HEK293 (cell line): ENCODE data around the gene MTERF4.

Experiments used
- CTCF ChIA-PET: fragments of 350-600 bp; formaldehyde crosslinking; extraction: SDS; loops from one replicate; lab custom pipeline; 2021; ENCODE audit warnings: antibody characterized with exemption; lab: Yijun Ruan, JAX
- POLR2A ChIA-PET: fragments of 300-600 bp; formaldehyde crosslinking; extraction: SDS; loops from one replicate; lab custom pipeline; 2020; ENCODE audit warnings: antibody characterized with exemption, inconsistent platforms; lab: Yijun Ruan, JAX
- H3K27ac ChIP-seq: fragments of 200-500 bp; sonication (Bioruptor generic); 2 replicates; pipeline ENCODE4 v1.5.1; 2014; ENCODE audit warnings: low read depth, low read length, control low read depth, inconsistent platforms; ENCODE audit errors: extremely low read depth
- H3K36me3 ChIP-seq, 2 experiments: fragments of 200-500 bp in 1 of 2; sonication (Bioruptor generic) in 1 of 2; 1 replicate in 1 of 2; 2 replicates in 1 of 2; pipeline ENCODE4 v1.5.1; 2014 to 2017; ENCODE audit warnings: inconsistent platforms in 2 of 2, low read length in 2 of 2; ENCODE audit not compliant: control insufficient read depth in 2 of 2, insufficient read depth in 1 of 2
- H3K4me1 ChIP-seq: fragments of 200-500 bp; sonication (Bioruptor generic); 2 replicates; pipeline ENCODE4 v1.5.1; 2014; ENCODE audit warnings: mild to moderate bottlenecking, low read length, inconsistent platforms; ENCODE audit not compliant: control insufficient read depth, insufficient read depth
- H3K4me3 ChIP-seq: 2 replicates; pipeline ENCODE4 v1.5.1; 2011; ENCODE audit warnings: low read depth, mild to moderate bottlenecking, control low read depth, low read length, moderate library complexity
- H3K9me3 ChIP-seq: fragments of 200-500 bp; sonication (Bioruptor generic); 2 replicates; pipeline ENCODE4 v1.5.1; 2014; ENCODE audit warnings: low read depth, low read length, inconsistent platforms; ENCODE audit not compliant: control insufficient read depth, insufficient read depth
- HOXA7 ChIP-seq: sonication (generic); formaldehyde crosslinking; IDR thresholded peaks from 2 replicates; pipeline ENCODE4 v1.8.1; 2022; ENCODE audit warnings: missing genetic modification reagents, borderline replicate concordance
- PRDM4 ChIP-seq: fragments of 450-650 bp; formaldehyde crosslinking; IDR thresholded peaks from 2 replicates; pipeline ENCODE4 v1.5.1; 2017; ENCODE audit warnings: missing biosample characterization, missing genetic modification characterization
- YY2 ChIP-seq: fragments of 450-650 bp; formaldehyde crosslinking; IDR thresholded peaks from 2 replicates; pipeline ENCODE4 v1.5.1; 2016; ENCODE audit warnings: missing biosample characterization, missing genetic modification characterization
- ZFHX2 ChIP-seq: fragments of 450-650 bp; formaldehyde crosslinking; conservative IDR thresholded peaks from 2 replicates; pipeline ENCODE4 v1.5.1; 2016; ENCODE audit warnings: missing biosample characterization, missing genetic modification characterization
- ZNF114 ChIP-seq: fragments of 450-650 bp; formaldehyde crosslinking; IDR thresholded peaks from 2 replicates; pipeline ENCODE4 v1.5.0; 2017; ENCODE audit warnings: missing biosample characterization, missing genetic modification characterization
- ZNF18 ChIP-seq: fragments of 450-650 bp; formaldehyde crosslinking; IDR thresholded peaks from 2 replicates; pipeline ENCODE4 v1.5.1; 2016; ENCODE audit warnings: missing biosample characterization, missing genetic modification characterization
- ZNF19 ChIP-seq: fragments of 450-650 bp; formaldehyde crosslinking; IDR thresholded peaks from 2 replicates; pipeline ENCODE4; 2016; ENCODE audit warnings: missing biosample characterization, missing genetic modification characterization, low read depth
- ZNF266 ChIP-seq: fragments of 450-650 bp; formaldehyde crosslinking; IDR thresholded peaks from 2 replicates; pipeline ENCODE4 v1.5.1; 2016; ENCODE audit warnings: missing biosample characterization, missing genetic modification characterization, low read depth
- ZNF366 ChIP-seq: fragments of 450-650 bp; formaldehyde crosslinking; conservative IDR thresholded peaks from 2 replicates; pipeline ENCODE4 v1.5.1; 2016; ENCODE audit warnings: missing biosample characterization, missing genetic modification characterization
- ZNF394 ChIP-seq: fragments of 450-650 bp; formaldehyde crosslinking; IDR thresholded peaks from 2 replicates; pipeline ENCODE4 v1.5.1; 2016; ENCODE audit warnings: missing biosample characterization, missing genetic modification characterization, mild to moderate bottlenecking, moderate library complexity, borderline replicate concordance
- ZNF398 ChIP-seq: fragments of 450-650 bp; formaldehyde crosslinking; IDR thresholded peaks from 2 replicates; pipeline ENCODE4 v1.5.1; 2017; ENCODE audit warnings: missing biosample characterization, missing genetic modification characterization
- ZNF404 ChIP-seq: fragments of 450-650 bp; formaldehyde crosslinking; IDR thresholded peaks from 2 replicates; pipeline ENCODE4 v1.5.1; 2017; ENCODE audit warnings: missing biosample characterization, missing genetic modification characterization
- ZNF529 ChIP-seq: fragments of 450-650 bp; formaldehyde crosslinking; IDR thresholded peaks from 2 replicates; pipeline ENCODE4 v1.5.1; 2017; ENCODE audit warnings: missing genetic modification characterization, missing biosample characterization; ENCODE audit not compliant: insufficient replicate concordance
- ZNF548 ChIP-seq: fragments of 450-650 bp; formaldehyde crosslinking; IDR thresholded peaks from 2 replicates; pipeline ENCODE4 v1.5.1; 2016; ENCODE audit warnings: missing biosample characterization, missing genetic modification characterization
- ZNF555 ChIP-seq: fragments of 450-650 bp; formaldehyde crosslinking; conservative IDR thresholded peaks from 2 replicates; pipeline ENCODE4 v1.5.1; 2017; ENCODE audit warnings: missing biosample characterization, mild to moderate bottlenecking, missing genetic modification characterization, inconsistent platforms
- ZNF621 ChIP-seq: fragments of 450-650 bp; formaldehyde crosslinking; IDR thresholded peaks from 2 replicates; pipeline ENCODE4 v1.5.1; 2017; ENCODE audit warnings: missing biosample characterization, missing genetic modification characterization
- ZNF701 ChIP-seq: fragments of 450-650 bp; formaldehyde crosslinking; IDR thresholded peaks from 2 replicates; pipeline ENCODE4 v1.5.1; 2016; ENCODE audit warnings: missing biosample characterization, missing genetic modification characterization
- ZNF768 ChIP-seq: fragments of 450-650 bp; formaldehyde crosslinking; IDR thresholded peaks from 2 replicates; pipeline ENCODE4 v1.5.1; 2018; ENCODE audit warnings: missing biosample characterization, mild to moderate bottlenecking, missing genetic modification characterization
- ZNF776 ChIP-seq: fragments of 450-650 bp; formaldehyde crosslinking; IDR thresholded peaks from 2 replicates; pipeline ENCODE4 v1.5.0; 2017; ENCODE audit warnings: missing biosample characterization, missing genetic modification characterization, borderline replicate concordance
- ZNF777 ChIP-seq: fragments of 450-650 bp; formaldehyde crosslinking; IDR thresholded peaks from 2 replicates; pipeline ENCODE4 v1.5.1; 2017; ENCODE audit warnings: missing biosample characterization, missing genetic modification characterization, borderline replicate concordance
- ZNF837 ChIP-seq: fragments of 450-650 bp; formaldehyde crosslinking; IDR thresholded peaks from 2 replicates; pipeline ENCODE4 v1.5.1; 2016; ENCODE audit warnings: missing biosample characterization, missing genetic modification characterization

The MTERF4 gene

GRCh38 chr2:241108271-241109209, 6.5 kb upstream of the MTERF4 start:
- no peak overlapping the region for H3K4me3 ChIP-seq
- no peak overlapping the region for H3K27ac ChIP-seq
- H3K36me3 ChIP-seq: peaks cover 4 to 50% of the 10 kb centered on the region in 2 experiments; a peak in 2 of 3 replicates
- no peaks in the 10 kb centered on the region for H3K4me1 ChIP-seq
- POLR2A ChIA-PET: no interaction called here
- no peaks in the 10 kb centered on the region for H3K9me3 ChIP-seq
- CTCF ChIA-PET: no interaction called here
- TF ChIP-seq ZNF701 (no peak), ZNF18 (0 out of 2 replicates have a peak, but pooled peaks have one; percentile 18)
- TF ChIP-seq, all 188 proteins: peak for 1

GRCh38 chr2:241107031-241107783, 5.1 kb upstream of the MTERF4 start:
- ChIA-PET CTCF (no interaction called here), POLR2A (no interaction called here)
- no peak overlapping the region for H3K4me3 ChIP-seq
- no peak for TF ChIP-seq ZNF776 (tag by site-specific recombination)
- no peak for TF ChIP-seq ZNF266 (tag by site-specific recombination)
- no peak for TF ChIP-seq ZFHX2
- no peak for TF ChIP-seq ZNF837
- no peak for TF ChIP-seq ZNF394
- no peak for TF ChIP-seq ZNF777 (tag by site-specific recombination)
- no peak for TF ChIP-seq ZNF398 (tag by site-specific recombination)
- no peak for TF ChIP-seq ZNF548
- no peak for TF ChIP-seq ZNF701
- TF ChIP-seq ZNF19 (tag by site-specific recombination): no peak
- no peak for TF ChIP-seq ZNF366 (tag by site-specific recombination)
- TF ChIP-seq ZNF555 (tag by site-specific recombination): no peak
- TF ChIP-seq ZNF114 (tag by site-specific recombination): no peak
- no peak for TF ChIP-seq HOXA7 (CRISPR knock-in tag)
- no peak for TF ChIP-seq ZNF529 (tag by site-specific recombination)
- TF ChIP-seq ZNF404: no peak
- no peak for TF ChIP-seq PRDM4 (tag by site-specific recombination)
- no peak for TF ChIP-seq YY2 (tag by site-specific recombination)
- TF ChIP-seq ZNF621 (tag by site-specific recombination): no peak
- no peak for TF ChIP-seq ZNF768 (tag by site-specific recombination)
- H3K4me1 ChIP-seq: peaks cover 4% of the 10 kb centered on the region; the same call in 1 of the 2 replicates
- no peaks in the 10 kb centered on the region for H3K9me3 ChIP-seq
- H3K36me3 ChIP-seq: peaks cover 0 to 39% of the 10 kb centered on the region in 2 experiments; a peak in 1 of 3 replicates
- H3K27ac ChIP-seq: no peak overlapping the region
